ENCODE results near the gene C1QTNF1. TPM values are rescaled to one million over a fixed set of nuclear protein-coding genes. Genes with fewer than 3 reads are reported as not detected.

The C1QTNF1 gene
- total RNA-seq, 3 donors from 2014 or later (not counting 1 experiment from before 2014, with no cell fraction given), result 0.20 to 0.28 TPM; not detected in 1

DNA sequence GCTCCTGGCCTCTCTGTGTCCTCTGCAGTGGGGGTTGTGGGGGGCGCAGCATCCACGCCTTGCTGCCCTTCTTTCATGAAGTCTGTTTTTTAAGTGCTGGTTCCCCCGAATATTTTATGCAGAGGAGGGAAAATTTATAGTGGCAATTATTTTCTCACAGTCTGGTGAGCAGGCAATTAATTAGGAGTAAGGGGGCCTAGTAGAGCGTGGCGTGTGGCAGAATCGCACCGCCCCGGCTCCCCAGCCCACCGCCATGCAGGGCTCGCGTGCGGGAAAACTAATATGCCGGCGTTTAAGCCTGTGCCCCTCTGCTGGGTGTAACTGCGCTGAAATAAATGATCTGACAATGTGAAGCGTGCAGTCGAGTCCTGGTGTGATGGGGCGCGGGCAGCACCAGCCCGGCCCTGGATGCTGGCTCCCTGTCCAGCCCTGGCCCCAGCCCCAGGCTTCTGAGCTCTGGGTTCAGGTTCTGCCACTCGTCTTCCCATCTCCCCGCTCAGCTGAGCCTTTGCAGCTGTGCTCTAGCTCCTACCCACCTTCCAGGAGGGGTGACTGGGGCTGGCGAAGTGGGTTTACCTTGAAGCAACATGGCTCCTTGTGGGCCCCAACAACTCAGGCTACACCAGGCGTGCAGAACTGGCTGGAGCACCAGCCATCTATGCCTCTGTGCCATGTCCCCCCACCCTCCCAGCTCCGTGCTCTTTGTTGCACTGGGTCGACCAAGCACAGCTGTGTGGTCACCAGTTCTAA is 64.5 kb downstream of the C1QTNF1 start:
- Histone ChIP-seq H3K9me3 (ENCODE audit: control insufficient read depth, insufficient read depth, low read length) (no peaks in the 10 kb centered on the region), H3K27me3 (ENCODE audit: control insufficient read depth, insufficient read depth, low read length) (no peaks in the 10 kb centered on the region), H3K36me3 (ENCODE audit: control insufficient read depth, insufficient read depth, low read length) (peaks cover 28% of the 10 kb centered on the region), H3K4me3 (ENCODE audit: low read length) (no peak overlapping the region), H3K27ac (ENCODE audit: low read length) (no peak overlapping the region), H3K4me1 (ENCODE audit: control insufficient read depth, insufficient read depth, low read length) (peaks cover 8% of the 10 kb centered on the region)
- no peaks in the 10 kb centered on the region for H3K36me3 Mint-ChIP-seq
- ATAC-seq (no peak), DNase-seq (no peak)
- H3K27ac Mint-ChIP-seq, result no peak overlapping the region
- no peaks in the 10 kb centered on the region for H3K9me3 Mint-ChIP-seq
- intact Hi-C loops (cut with micrococcal nuclease), result no loop called here
- WGBS (ENCODE audit: insufficient coverage), result 96% methylated on average over 26 of the region's 26 CpGs
- peaks cover 12 to 15% of the 10 kb centered on the region in 2 donors for H3K4me1 Mint-ChIP-seq
- no peak overlapping the region for H3K4me3 Mint-ChIP-seq
- TF ChIP-seq, protein P1, sequence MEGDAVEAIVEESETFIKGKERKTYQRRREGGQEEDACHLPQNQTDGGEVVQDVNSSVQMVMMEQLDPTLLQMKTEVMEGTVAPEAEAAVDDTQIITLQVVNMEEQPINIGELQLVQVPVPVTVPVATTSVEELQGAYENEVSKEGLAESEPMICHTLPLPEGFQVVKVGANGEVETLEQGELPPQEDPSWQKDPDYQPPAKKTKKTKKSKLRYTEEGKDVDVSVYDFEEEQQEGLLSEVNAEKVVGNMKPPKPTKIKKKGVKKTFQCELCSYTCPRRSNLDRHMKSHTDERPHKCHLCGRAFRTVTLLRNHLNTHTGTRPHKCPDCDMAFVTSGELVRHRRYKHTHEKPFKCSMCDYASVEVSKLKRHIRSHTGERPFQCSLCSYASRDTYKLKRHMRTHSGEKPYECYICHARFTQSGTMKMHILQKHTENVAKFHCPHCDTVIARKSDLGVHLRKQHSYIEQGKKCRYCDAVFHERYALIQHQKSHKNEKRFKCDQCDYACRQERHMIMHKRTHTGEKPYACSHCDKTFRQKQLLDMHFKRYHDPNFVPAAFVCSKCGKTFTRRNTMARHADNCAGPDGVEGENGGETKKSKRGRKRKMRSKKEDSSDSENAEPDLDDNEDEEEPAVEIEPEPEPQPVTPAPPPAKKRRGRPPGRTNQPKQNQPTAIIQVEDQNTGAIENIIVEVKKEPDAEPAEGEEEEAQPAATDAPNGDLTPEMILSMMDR (IDR thresholded peaks at IDR 0.05), result no peak
- peaks cover 0 to 4% of the 10 kb centered on the region in 2 donors for H3K27me3 Mint-ChIP-seq (ENCODE audit: low read depth in 2 of 2)

DNA sequence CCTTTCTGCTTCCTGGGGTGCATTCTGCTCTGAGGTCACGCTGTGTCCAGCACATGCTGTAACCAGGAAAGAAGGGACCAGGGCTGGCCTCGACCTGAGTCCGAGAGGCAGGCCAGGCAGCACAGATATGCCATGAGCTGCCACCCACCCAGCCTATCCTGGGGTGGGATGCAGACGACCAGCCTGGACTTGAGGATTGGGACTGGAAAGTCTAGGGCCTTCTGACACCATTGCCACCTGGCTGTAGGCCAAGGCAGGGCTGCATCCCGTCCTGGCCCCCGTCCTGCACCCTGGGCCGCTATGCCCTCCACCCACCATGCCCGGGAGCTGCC is 65.0 kb downstream of the C1QTNF1 start:
- Histone ChIP-seq H3K4me3 (ENCODE audit: low read length) (no peak overlapping the region), H3K27me3 (ENCODE audit: control insufficient read depth, insufficient read depth, low read length) (no peaks in the 10 kb centered on the region), H3K9me3 (ENCODE audit: control insufficient read depth, insufficient read depth, low read length) (no peaks in the 10 kb centered on the region), H3K27ac (ENCODE audit: low read length) (no peak overlapping the region), H3K36me3 (ENCODE audit: control insufficient read depth, insufficient read depth, low read length) (peaks cover 23% of the 10 kb centered on the region), H3K4me1 (ENCODE audit: control insufficient read depth, insufficient read depth, low read length) (peaks cover 14% of the 10 kb centered on the region)
- intact Hi-C loops (cut with micrococcal nuclease), result no loop called here
- H3K27me3 Mint-ChIP-seq (ENCODE audit: low read depth in 2 of 2), result peaks cover 0 to 4% of the 10 kb centered on the region in 2 donors
- 90% methylated on average over 7 of the region's 8 CpGs for WGBS (ENCODE audit: insufficient coverage)
- peaks cover 16 to 20% of the 10 kb centered on the region in 2 donors for H3K4me1 Mint-ChIP-seq
- no peak for DNase-seq
- TF ChIP-seq, protein P1 (IDR thresholded peaks at IDR 0.05), result no peak
- no peaks in the 10 kb centered on the region for H3K9me3 Mint-ChIP-seq
- ATAC-seq, result no peak
- H3K36me3 Mint-ChIP-seq, result no peaks in the 10 kb centered on the region
- H3K4me3 Mint-ChIP-seq, result no peak overlapping the region
- no peak overlapping the region for H3K27ac Mint-ChIP-seq

GRCh38 chr17:79089720-79090442 is 65.9 kb downstream of the C1QTNF1 start:
- Mint-ChIP-seq H3K9me3 (no peaks in the 10 kb centered on the region), H3K27ac (no peak overlapping the region), H3K4me3 (no peak overlapping the region), H3K36me3 (no peaks in the 10 kb centered on the region), H3K4me1 (peaks cover 16 to 20% of the 10 kb centered on the region in 2 donors), H3K27me3 (ENCODE audit: low read depth in 2 of 2) (peaks cover 0 to 7% of the 10 kb centered on the region in 2 donors)
- Histone ChIP-seq H3K4me1 (ENCODE audit: control insufficient read depth, insufficient read depth, low read length) (peaks cover 16% of the 10 kb centered on the region), H3K4me3 (ENCODE audit: low read length) (no peak overlapping the region), H3K36me3 (ENCODE audit: control insufficient read depth, insufficient read depth, low read length) (peaks cover 17% of the 10 kb centered on the region), H3K9me3 (ENCODE audit: control insufficient read depth, insufficient read depth, low read length) (no peaks in the 10 kb centered on the region), H3K27me3 (ENCODE audit: control insufficient read depth, insufficient read depth, low read length) (no peaks in the 10 kb centered on the region), H3K27ac (ENCODE audit: low read length) (no peak overlapping the region)
- TF ChIP-seq, protein P1 (IDR thresholded peaks at IDR 0.05), result no peak
- intact Hi-C loops (cut with micrococcal nuclease), result no loop called here
- DNase-seq (no peak), ATAC-seq (no peak)
- WGBS (ENCODE audit: insufficient coverage), result 92% methylated on average over 31 of the region's 31 CpGs
